ENCODE data around the gene MAPKAP1.

Gene MAPKAP1

DNA sequence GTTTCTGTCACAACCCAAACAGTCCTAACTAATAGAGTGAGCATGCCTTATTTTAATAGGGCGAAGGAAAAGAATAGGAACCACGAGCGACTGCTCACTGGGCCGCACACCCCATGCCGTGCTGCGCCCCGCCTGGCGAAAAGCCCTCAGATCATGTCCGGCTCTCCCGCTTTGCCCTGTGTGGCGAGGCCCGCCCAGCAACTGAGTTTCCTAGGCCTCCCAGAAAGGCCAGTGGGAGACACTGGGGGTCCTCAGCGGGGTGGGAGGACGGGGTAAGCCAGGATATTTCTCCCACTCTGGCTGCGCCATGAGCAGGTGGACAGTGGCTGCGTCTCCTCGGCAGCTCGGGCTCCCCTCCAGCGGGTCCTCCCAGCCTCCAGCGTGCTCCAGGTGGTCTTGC lies 307.3 kb downstream of the MAPKAP1 start:
- DNase-seq = no peak
- in situ Hi-C loops (cut with MboI; ENCODE audit: low pct_unique_long_range_greater_than_20kb, low sequenced_read_pairs) = loop anchor here (25.0 kb wide), 3 partner anchors 537 to 1088 kb away; partner anchors contain the start of genes ARPC5L, RPL35 and WDR38

DNA sequence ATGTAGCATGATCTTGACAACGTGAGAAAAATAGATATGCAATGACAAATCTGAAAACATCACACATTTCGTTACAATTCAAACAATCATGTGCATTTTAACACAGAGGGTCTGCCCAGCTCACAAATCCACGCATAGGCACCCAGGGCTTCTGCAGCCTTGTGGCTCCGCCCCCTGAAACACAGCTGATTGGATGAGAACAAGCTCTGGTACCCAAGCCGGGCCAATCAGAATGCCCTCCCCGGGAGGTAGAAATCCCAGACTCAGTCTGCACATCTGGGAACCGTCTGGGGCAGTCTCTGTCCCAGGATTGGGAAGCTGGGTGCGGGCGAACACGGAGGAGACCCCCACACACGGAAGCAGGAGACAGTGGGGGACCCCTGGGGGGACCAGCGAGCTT lies 307.8 kb downstream of the MAPKAP1 start:
- DNase-seq = no peak

DNA sequence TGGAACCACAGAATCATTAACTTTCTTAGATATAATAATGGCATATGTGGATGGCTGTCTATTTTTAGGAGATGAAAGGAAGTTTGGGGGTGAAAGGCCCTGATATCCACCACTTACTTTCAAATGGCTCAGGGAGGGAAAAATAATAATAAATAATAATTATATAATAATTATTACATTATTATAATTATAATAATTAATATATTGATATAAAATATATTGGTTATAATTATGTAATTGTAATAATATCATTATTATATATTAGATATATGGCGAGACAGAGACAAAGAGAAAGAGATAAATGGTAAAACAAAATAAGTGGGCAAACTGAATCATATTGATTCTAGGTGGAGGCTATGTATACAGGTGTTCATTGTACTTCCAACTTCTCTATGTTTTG lies 308.8 kb downstream of the MAPKAP1 start:
- in situ Hi-C loops (cut with MboI; ENCODE audit: low pct_unique_long_range_greater_than_20kb, low sequenced_read_pairs) = loop anchor here (25.0 kb wide), 1 partner anchor 536 kb away; the partner anchor contains the start of genes ARPC5L, RPL35 and WDR38
- no peak for DNase-seq

More for the DNA sequence above, 307.8 kb downstream of the MAPKAP1 start:
- in situ Hi-C loops (cut with MboI; ENCODE audit: low pct_unique_long_range_greater_than_20kb, low sequenced_read_pairs) = loop anchor here (25.0 kb wide), 1 partner anchor 537 kb away; the partner anchor contains the start of genes ARPC5L, RPL35 and WDR38

DNA sequence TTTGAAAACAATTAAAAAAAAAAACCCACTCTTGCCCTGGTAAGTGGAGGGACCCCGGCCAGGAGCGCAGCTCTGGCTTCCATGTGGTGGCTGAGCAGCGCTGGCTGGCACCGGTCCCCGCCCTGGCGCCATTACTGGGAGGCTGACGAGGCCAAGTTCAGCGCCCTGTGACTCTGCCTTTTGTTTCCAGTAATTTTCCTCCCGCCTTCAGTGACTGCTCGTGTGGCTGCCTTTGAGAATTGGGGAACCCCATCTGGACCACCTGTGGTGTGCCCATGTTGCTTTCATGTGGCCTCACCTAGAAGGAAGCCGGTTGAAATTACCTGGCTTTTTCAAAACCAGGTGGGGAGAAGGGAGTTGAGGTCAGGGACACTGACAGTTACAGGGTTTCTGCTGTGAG lies 309.3 kb downstream of the MAPKAP1 start:
- in situ Hi-C loops (cut with MboI; ENCODE audit: low pct_unique_long_range_greater_than_20kb, low sequenced_read_pairs) = loop anchor here (25.0 kb wide), 1 partner anchor 535 kb away; the partner anchor contains the start of genes ARPC5L, RPL35 and WDR38
- no peak for DNase-seq

DNA sequence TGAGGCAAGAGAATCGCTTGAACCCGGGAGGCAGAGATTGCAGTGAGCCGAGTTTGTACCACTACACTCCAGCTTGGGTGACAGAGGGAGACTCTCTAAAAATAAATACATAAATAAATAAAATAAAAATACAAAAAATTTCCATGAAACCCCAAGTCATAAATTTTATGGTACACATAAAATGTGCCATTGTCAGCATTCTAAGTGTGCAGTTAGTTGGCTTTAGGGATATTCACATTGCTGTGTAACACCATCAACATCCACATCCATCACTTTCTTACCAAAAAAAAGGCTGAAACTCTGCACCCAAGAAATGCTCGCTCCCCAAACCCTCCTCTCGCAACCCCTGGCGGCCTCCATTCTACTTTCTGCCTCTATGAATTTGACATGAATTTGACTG lies 310.2 kb downstream of the MAPKAP1 start:
- DNase-seq = no peak
- in situ Hi-C loops (cut with MboI; ENCODE audit: low pct_unique_long_range_greater_than_20kb, low sequenced_read_pairs) = loop anchor here (25.0 kb wide), 1 partner anchor 534 kb away; the partner anchor contains the start of genes ARPC5L, RPL35 and WDR38

DNA sequence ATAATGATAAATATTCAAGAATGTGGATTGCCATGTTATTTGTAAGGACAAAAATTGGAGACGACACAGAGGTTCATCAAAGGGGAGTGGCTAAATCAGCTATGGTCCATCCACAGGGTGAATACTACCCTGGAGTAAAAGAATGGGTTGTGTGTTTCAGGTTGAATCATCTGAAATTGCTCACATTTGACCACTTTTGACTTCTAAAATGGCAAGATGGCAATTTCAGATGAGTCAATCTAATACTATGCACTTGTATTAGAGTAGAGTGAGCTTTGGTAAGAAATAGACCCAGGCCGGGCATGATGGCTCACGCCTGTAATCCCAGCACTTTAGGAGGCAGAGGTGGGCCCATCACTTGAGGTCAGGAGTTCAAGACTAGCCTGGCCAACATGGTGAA lies 313.6 kb downstream of the MAPKAP1 start:
- in situ Hi-C loops (cut with MboI; ENCODE audit: low pct_unique_long_range_greater_than_20kb, low sequenced_read_pairs) = loop anchor here (25.0 kb wide), 1 partner anchor 531 kb away; the partner anchor contains the start of genes ARPC5L, RPL35 and WDR38

DNA sequence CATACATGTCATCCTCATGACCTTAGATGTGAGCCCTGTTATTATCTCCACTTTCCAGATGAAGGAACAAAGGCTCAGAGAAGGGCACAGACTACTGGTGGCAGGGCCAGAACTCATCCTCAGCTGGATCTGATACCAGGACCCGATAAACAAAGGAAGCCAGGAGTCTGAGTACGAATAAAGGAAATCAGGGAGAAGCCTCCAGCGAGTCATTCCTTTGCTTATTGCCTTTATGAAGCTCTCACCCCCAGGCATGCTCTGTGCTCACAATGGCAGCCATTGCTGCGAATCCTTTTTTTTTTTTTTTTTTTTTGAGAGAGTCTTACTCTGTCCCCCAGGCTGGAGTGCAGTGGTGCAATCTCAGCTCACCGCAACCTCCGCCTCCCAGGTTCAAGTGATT lies 315.3 kb downstream of the MAPKAP1 start:
- DNase-seq = no peak
- in situ Hi-C loops (cut with MboI; ENCODE audit: low pct_unique_long_range_greater_than_20kb, low sequenced_read_pairs) = loop anchor here (25.0 kb wide), 1 partner anchor 529 kb away; the partner anchor contains the start of genes ARPC5L, RPL35 and WDR38

More for the DNA sequence above, 313.6 kb downstream of the MAPKAP1 start:
- DNase-seq = no peak

DNA sequence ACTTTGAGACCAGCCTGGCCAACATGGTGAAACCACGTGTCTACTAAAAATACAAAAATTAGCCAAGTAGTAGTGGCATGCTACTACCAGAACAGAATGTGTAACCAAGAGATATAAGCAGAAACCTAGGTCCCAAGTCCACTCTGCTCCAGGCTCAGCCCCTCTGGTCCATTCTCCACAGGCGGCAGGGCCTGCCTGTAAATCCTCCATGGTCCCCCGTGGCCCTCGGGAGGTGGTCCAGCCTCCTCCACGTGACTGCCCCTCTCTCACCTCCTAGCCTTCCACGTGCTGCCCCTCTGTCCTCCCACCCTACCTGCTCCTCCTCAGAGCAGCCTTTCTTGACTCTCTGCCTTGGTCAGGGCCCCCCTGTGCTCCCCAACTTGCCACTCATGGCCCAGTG lies 318.0 kb downstream of the MAPKAP1 start:
- in situ Hi-C loops (cut with MboI; ENCODE audit: low pct_unique_long_range_greater_than_20kb, low sequenced_read_pairs) = loop anchor here (25.0 kb wide), 1 partner anchor 527 kb away; the partner anchor contains the start of genes ARPC5L, RPL35 and WDR38
- DNase-seq = no peak

DNA sequence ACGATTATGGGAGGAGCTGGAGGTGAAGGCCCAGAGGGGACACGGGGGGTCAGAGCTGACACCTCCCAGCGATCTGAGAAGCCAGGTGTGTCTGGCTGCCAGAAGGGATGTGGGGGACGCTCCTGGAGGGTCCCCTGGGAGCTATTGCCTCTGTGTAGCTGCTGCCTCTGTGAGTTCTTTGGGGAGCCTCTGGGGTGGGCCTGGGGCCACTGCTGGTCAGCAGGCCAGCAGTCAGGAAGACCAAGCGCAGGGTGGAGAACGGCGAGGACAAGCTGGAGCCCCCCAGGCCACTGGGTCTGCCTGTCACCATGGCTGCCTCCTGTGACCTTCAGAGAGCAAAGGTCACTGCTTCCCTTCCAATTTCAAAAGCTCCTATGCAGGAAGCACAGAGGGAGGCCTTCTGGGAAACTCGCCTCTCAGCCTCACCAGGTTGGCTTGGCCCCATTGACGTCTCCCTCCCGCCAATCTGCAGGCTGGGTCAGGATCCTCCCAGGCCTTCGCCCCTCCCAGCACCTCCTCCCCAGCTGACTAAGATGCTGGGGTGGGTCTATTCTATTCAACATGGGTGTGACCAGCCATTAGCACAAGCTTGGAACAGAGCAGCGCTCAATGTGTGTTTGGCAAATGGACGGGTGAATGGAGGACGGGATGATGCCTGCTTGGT lies 319.0 kb downstream of the MAPKAP1 start:
- DNase-seq = no peak

More for the DNA sequence above, 319.0 kb downstream of the MAPKAP1 start:
- in situ Hi-C loops (cut with MboI; ENCODE audit: low pct_unique_long_range_greater_than_20kb, low sequenced_read_pairs) = loop anchor here (25.0 kb wide), 1 partner anchor 526 kb away; the partner anchor contains the start of genes ARPC5L, RPL35 and WDR38
